HG02973 (cell line): ENCODE measurements around the gene TFDP1.

Experiments
- ATAC-seq: cut with Tn5 transposase; IDR thresholded peaks from one replicate; pipeline ENCODE4 v1.9.1; 2021; ENCODE audit warnings: moderate library complexity; ENCODE audit not compliant: unreplicated experiment

Gene TFDP1

GRCh38 chr13:113660066-113660465 is 75.5 kb downstream of the TFDP1 start:
- ATAC-seq: no peak

GRCh38 chr13:113661509-113661908 is 77.0 kb downstream of the TFDP1 start:
- no peak for ATAC-seq

- no peak for ATAC-seq
Observed at GRCh38 chr13:113663934-113664333, 79.4 kb downstream of the TFDP1 start.

DNA sequence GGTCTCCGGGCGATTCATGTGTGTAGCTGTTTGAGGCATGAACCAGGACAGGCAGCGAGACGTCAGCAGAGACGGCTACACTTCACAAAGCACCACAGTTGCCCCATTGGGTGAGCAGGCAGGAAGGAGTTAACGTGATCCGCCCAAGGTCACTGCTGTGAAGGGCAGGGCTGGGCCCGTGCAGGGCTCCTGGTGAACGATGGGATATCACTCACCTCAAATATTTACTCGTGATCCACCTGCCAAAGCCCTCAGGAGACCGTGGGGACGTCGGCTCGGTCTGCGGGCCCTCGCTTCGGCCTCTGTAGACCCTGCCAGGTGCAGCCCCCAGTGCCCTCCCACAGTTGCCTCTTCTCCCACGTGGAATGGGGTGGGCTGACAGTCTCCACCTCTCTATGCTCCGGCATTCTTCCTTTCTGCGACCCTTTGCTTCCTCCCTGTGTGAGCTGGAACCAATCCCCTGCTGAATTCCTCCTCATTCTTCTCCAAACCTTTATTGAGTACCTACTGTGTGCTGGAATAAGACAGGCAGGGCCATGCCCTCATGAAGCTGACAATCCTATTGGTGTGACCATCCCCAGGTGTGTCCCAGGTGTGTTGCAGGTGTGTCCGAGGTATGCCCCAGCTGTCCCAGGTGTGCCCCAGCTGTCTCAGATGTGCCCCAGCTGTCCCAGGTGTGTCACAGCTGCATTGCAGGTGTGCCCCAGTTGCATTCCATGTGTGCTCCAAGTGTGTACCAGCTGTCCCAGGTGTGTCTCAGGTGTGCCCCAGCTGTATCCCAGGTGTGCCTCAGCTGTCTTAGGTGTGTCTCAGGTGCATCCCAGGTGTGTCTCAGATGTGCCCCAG is 80.4 kb downstream of the TFDP1 start:
- no peak for ATAC-seq

DNA sequence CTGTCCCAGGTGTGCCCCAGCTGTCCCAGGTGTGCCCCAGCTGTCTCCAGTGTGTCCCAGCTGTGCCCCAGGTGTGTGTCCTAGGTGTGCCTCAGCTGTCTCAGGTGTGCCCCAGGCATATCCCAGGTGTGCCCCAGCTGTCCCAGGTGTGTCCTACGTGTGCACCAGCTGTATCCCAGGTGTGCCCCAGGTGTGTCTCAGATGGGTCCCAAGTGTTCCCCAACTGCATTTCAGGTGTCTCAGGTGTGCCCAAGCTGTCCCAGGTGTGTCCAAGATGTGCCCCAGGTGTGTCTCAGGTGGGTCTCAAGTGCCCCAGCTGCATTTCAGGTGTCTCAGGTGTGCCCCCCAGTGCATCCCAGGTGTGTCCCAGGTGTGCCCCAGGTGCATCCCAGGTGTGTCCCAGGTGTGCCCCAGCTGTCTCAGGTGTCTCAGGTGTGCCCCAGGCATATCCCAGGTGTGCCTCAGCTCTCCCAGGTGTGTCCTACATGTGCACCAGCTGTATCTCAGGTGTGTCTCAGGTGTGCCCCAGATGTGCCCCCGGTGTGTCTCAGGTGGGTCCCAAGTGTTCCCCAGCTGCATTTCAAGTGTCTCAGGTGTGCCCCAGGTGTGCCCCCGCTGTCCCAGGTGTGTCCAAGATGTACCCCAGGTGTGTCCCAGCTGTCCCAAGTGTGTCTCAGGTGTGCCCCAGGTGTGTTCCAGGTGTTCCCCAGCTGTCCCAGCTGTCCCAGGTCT is 81.2 kb downstream of the TFDP1 start:
- ATAC-seq: no peak

- no peak for ATAC-seq
Observed at GRCh38 chr13:113666329-113666670, 81.7 kb downstream of the TFDP1 start.

DNA sequence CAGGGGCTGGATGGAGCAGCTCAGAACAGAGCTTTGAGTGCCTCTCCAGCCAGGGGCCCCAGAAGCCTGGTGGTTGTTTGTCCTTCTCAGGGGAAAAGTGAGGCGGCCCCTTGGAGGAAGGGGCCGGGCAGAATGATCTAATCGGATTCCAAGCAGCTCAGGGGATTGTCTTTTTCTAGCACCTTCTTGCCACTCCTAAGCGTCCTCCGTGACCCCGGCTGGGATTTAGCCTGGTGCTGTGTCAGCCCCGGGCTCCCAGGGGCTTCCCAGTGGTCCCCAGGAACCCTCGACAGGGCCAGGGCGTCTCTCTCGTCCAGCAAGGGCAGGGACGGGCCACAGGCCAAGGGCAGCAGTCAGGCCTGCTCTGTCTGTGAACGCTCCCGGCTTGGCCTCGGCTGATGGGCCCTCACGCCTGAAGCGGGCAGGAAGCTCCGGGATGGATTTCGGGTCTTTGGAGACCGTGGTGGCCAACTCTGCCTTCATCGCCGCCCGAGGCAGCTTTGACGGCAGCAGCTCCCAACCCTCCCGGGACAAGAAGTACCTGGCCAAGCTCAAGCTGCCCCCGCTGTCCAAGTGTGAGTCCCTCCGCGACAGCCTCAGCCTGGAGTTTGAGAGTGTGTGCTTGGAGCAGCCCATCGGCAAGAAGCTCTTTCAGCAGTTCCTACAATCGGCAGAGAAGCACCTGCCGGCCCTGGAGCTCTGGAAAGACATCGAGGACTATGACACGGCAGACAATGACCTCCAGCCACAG is 82.6 kb downstream of the TFDP1 start, which contains the start of gene GRK1:
Gene GRK1, plus strand, starts transcription at position 269 of the 751 bp plus-strand sequence. Its CDS starts 168 bp downstream, at position 437.
- ATAC-seq: no peak

DNA sequence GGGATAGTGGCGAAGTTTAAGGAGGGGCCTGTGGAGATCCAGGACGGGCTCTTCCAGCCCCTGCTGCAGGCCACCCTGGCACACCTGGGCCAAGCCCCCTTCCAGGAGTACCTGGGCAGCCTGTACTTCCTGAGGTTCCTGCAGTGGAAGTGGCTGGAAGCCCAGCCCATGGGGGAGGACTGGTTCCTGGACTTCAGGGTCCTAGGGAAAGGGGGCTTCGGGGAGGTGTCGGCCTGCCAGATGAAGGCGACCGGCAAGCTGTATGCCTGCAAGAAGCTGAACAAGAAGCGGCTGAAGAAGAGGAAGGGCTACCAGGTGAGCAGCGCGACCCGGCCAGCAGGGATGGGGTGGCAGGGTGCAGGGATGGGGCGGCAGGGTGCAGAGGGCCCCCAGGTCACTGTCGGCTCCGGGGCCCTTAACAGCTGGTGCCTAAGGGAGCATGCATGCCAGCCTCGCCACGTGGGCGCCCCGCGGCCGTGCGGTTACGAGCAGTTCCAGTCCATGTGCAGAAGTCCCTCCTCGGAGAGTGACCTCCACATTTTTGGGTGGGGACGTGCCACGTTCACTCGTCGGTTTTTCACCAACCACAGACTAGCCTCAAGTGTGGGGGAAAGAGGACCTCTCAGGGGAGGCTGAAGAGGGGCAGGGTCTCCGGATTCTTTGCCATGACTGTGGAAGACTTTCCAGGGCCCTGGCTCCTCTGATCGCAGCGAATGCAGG is 83.4 kb downstream of the TFDP1 start:
- ATAC-seq: no peak

GRCh38 chr13:113668491-113668971 is 84.0 kb downstream of the TFDP1 start:
- no peak for ATAC-seq

GRCh38 chr13:113669231-113669754 is 84.7 kb downstream of the TFDP1 start:
- no peak for ATAC-seq

DNA sequence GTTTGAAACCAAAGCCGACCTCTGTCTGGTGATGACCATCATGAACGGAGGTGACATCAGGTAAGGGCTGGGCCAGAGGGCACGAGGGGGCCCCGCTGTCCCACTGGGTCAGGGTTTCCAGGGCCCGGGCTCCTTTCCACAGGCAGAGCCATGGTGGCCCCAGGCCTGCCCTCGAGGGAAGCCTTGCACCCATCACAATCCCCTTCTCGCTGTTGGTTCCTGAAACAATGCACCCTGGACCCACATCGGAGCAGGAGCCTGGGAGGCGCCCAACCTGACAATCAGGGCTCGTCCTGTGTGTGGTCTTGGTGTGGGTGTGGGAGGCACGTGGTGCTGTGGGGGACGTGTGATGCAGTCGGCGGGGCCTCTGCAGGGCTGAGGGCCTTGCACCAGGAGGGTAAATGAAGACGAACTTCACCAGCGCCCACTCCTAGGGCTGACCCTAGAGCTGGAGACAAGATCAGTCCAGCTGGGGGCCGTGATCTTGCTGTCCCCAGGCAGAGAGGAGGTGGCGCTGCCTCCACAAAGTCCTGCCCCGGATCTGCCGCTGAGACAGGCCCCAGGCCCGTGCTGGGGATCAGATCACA is 85.3 kb downstream of the TFDP1 start:
- ATAC-seq: no peak

GRCh38 chr13:113670541-113670940 is 86.0 kb downstream of the TFDP1 start:
- ATAC-seq: no peak

GRCh38 chr13:113671066-113672001 is 86.8 kb downstream of the TFDP1 start:
- ATAC-seq: no peak

DNA sequence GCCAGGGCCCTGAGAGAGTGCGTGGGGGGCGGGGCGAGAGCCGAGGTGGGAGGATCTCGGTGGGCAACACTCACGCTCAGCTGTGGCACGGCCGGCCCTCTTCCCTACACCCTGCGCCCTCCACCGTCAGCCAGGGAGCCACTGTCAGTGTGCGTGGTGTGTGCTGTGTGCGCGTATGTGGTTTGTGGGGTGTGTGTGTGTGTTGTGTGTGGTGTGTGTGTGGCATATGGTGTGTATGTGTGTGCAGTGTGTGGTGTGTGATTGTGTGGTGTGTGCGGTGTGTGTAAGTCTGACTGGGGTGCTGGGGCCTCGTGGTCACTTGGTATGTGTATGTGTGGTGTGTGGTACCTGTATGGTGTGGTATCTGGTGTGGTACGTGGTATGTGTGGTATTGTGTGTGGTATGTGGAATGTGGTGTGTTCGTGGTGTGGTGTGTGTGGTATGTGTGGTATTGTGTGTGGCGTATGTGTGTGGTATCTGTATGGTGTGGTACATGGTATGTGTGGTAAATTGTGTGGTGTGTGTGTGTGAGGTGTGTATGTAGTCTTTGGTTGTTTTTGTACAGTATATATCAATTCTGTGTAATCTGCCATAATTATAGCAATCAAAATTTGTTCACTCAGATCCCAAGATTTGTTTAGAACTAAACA is 87.6 kb downstream of the TFDP1 start:
- no peak for ATAC-seq
